ENCODE data around the gene TMEM81.

The TMEM81 gene

DNA sequence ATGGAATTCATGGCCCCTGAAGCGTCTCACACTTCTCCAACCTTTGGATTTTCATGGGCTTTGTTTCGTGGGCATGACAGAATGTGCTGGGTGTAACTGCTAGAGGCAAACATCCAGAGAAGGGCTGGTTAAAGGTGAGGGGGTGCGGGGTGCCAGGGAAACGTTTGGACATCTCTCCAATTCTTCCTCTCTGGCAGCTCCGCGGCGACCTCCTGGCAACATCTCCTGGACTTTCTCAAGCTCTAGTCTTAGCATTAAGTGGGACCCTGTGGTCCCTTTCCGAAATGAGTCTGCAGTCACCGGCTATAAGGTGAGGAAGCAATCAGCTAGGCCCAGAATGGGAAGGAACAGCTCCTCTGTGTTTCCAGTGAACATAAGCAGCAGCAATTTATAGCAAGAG, 12.0 kb downstream of the TMEM81 start:
- TF ChIP-seq, protein P1, sequence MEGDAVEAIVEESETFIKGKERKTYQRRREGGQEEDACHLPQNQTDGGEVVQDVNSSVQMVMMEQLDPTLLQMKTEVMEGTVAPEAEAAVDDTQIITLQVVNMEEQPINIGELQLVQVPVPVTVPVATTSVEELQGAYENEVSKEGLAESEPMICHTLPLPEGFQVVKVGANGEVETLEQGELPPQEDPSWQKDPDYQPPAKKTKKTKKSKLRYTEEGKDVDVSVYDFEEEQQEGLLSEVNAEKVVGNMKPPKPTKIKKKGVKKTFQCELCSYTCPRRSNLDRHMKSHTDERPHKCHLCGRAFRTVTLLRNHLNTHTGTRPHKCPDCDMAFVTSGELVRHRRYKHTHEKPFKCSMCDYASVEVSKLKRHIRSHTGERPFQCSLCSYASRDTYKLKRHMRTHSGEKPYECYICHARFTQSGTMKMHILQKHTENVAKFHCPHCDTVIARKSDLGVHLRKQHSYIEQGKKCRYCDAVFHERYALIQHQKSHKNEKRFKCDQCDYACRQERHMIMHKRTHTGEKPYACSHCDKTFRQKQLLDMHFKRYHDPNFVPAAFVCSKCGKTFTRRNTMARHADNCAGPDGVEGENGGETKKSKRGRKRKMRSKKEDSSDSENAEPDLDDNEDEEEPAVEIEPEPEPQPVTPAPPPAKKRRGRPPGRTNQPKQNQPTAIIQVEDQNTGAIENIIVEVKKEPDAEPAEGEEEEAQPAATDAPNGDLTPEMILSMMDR (IDR thresholded peaks at IDR 0.05; ENCODE audit: extremely low read depth, missing control alignments) = no peak
- no peak for DNase-seq (ENCODE audit: low spot score)

DNA sequence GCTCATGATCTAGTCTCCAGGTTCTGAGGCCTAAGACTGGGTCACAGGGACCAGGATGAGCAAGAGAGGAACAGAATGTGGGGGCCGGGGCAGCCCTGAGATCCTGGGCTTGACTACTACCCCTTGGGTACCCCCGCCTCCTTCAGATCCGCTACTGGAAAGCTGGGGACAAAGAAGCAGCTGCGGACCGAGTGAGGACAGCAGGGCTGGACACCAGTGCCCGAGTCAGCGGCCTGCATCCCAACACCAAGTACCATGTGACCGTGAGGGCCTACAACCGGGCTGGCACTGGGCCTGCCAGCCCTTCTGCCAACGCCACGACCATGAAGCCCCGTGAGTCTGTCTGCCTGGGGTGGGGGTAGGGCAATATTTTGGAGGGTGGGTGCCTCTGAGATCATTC, 12.5 kb downstream of the TMEM81 start:
- DNase-seq (ENCODE audit: low spot score) = no peak
- TF ChIP-seq, protein P1 (IDR thresholded peaks at IDR 0.05; ENCODE audit: extremely low read depth, missing control alignments) = no peak

DNA sequence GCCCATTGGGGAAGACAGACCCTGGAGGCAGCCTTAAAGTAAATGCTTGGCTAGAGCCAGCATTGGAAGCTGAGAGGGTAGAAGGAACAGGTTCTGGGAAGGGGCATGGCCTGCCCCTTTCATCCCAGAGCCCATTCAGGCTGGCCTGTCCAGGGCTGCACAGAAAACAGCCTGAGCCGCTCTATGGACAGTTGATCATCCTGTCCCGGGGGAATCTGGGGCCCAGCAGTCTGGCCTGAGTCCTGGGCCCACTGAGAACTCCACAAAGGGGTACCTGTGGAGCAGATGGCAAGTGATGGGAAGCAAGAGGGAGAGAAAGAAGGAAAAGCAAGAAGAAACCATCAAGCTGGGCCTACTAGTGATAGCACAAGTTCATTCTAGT, 13.2 kb downstream of the TMEM81 start:
- TF ChIP-seq, protein P1 (IDR thresholded peaks at IDR 0.05; ENCODE audit: extremely low read depth, missing control alignments) = no peak

DNA sequence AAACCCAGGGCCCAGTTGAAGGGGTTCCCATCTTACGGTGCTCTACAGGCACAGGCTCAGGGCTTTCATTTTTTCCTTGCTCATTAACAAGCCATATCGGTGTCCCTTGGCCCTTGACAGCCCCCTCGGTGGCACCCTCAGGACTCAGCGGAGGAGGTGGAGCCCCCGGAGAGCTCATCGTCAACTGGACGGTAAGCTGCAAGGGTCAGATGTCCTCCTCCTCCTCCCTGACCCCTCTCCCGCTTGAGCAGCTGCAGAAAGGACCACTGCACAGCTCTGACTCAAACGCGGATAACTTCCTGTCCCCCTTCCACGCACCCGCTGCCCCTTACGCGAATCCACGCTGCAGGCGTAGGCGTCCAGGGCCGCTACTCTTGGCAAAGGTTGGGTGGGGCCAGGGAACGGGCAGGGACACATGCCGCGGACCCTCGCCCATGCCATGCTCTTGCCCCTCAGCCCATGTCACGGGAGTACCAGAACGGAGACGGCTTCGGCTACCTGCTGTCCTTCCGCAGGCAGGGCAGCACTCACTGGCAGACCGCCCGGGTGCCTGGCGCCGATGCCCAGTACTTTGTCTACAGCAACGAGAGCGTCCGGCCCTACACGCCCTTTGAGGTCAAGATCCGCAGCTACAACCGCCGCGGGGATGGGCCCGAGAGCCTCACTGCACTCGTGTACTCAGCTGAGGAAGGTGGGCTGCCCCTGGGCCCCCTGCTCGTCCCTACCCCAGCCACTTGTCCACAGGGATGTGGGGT, 14.7 kb downstream of the TMEM81 start:
- DNase-seq (ENCODE audit: low spot score) = no peak
- TF ChIP-seq, protein P1 (IDR thresholded peaks at IDR 0.05; ENCODE audit: extremely low read depth, missing control alignments) = no peak

More for the DNA sequence above, 13.2 kb downstream of the TMEM81 start:
- DNase-seq (ENCODE audit: low spot score) = no peak

DNA sequence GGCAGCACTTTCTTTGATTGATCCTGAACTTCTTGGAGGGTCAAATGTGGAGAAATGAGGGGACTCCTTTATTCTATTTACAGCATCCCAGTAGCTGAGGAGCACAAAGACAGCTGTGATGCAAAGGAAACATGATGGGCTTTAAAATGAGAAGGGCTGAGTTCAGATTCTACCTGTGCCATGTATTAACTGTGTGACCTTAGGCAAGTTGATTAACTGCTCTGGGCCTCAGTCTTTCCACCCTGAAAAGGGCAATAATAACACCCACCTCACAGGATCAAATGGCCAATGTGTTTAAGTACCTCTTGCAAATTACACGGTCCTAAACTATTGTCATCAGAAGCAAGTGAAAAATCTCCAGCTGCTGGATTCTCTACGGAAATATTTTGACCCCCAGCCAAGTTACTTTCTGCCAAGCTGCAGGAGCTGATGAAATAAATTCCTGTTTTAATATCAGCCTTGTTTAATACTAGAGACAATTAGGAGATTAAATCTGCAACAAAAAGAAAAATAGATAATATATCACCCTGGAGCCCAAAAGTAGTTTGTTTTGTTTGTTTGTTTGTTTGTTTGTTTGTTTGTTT, 15.7 kb downstream of the TMEM81 start:
- TF ChIP-seq, protein P1 (IDR thresholded peaks at IDR 0.05; ENCODE audit: extremely low read depth, missing control alignments) = no peak
- DNase-seq (ENCODE audit: low spot score) = no peak

DNA sequence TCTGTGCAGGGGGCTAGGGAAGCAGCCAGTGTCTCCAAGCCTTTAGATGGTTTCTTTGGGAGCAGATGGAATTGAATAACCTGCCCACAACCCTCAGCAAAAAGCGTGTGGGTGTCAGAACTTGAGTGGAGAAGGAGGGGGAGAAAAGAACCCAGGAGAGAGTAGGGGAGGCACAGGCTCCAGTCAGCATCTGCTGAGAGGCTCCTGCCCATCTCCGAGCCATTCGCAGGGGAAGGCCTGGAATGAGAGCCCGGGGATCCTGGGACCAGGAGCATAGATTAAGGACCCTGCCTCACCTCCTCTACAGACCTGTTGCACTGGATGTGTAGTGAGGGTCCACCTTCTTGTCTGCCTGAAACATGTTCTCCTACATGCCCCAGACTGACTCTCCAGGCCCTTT, 16.3 kb downstream of the TMEM81 start:
- no peak for DNase-seq (ENCODE audit: low spot score)
- TF ChIP-seq, protein P1 (IDR thresholded peaks at IDR 0.05; ENCODE audit: extremely low read depth, missing control alignments) = no peak

DNA sequence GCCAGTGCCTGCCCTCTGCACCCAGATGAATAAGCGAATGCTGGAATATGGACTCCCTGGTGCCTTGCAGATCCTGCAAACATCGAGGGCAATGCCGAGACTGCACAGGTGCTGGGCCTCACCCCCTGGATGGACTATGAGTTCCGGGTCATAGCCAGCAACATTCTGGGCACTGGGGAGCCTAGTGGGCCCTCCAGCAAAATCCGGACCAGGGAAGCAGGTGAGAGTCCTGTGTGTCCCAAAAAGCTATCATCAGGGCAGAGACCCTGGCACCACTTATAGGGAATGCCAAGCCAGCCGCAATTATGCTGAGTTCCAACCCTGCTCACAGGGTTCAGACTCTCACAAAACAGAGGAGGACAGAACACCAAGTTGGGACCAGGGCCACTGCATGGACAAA, 17.2 kb downstream of the TMEM81 start:
- DNase-seq (ENCODE audit: low spot score) = no peak
- TF ChIP-seq, protein P1 (IDR thresholded peaks at IDR 0.05; ENCODE audit: extremely low read depth, missing control alignments) = no peak
